Ishikawa (cell line): Measurements from ENCODE around the gene PRKN.

Experiments used
- EP300 ChIP-seq: IDR thresholded peaks from 2 replicates; pipeline ENCODE4 v1.6.1; 2012; ENCODE audit warnings: borderline replicate concordance
- FOXM1 ChIP-seq: IDR thresholded peaks from 2 replicates; pipeline ENCODE4 v1.6.1; 2012; ENCODE audit warnings: low read depth, borderline replicate concordance
- RAD21 ChIP-seq: IDR thresholded peaks from 2 replicates; pipeline ENCODE4 v1.6.1; 2012; ENCODE audit warnings: low read depth
- REST ChIP-seq: IDR thresholded peaks from 2 replicates; pipeline ENCODE4 v1.6.1; 2012; ENCODE audit warnings: low read depth, mild to moderate bottlenecking

- TF ChIP-seq REST: no peak
- no peak for TF ChIP-seq RAD21
- TF ChIP-seq EP300: no peak
- no peak for TF ChIP-seq FOXM1
Measured at GRCh38 chr6:162443101-162443500, 284.5 kb downstream of the PRKN start.
